A549 (cell line): ENCODE results near the gene FLVCR1. TPM values are rescaled to one million over a fixed set of nuclear protein-coding genes. Genes with fewer than 3 reads are reported as not detected.

Source experiments
- ATAC-seq, 2 experiments: fragments of 200-7000 bp in 1 of 2; fragments of >200 bp in 1 of 2; cut with Nextera tagmentation in 1 of 2; cut with Tn5 transposase in 1 of 2; 3 replicates each; pipeline versions ENCODE4 v1.8.0 to v1.9.1; 2018 to 2020; ENCODE audit warnings: mild to moderate bottlenecking in 1 of 2, moderate library complexity in 1 of 2
- CTCF ChIA-PET: fragments of 300-600 bp; sonication (Branson Sonifier 250); formaldehyde crosslinking; extraction: SDS; loops from one replicate; lab custom pipeline; 2021; ENCODE audit warnings: antibody characterized with exemption, inconsistent platforms; lab: Yijun Ruan, JAX
- POLR2A ChIA-PET: fragments of 350-600 bp; formaldehyde crosslinking; extraction: SDS; loops from one replicate; lab custom pipeline; 2021; ENCODE audit warnings: antibody characterized with exemption, inconsistent platforms; lab: Yijun Ruan, JAX
- DNase-seq, 2 experiments: peaks; one replicate each; pipeline versions ENCODE4 v3.0.0 to v3.0.0-alpha.2; 2011 to 2016; ENCODE audit warnings: low read depth in 1 of 2, low spot score in 1 of 2
- FAIRE-seq: peaks from 2 replicates; lab custom pipeline; 2011; peaks lifted over from hg19 to GRCh38; lab: Jason Lieb, UNC
- H3K27ac ChIP-seq, 2 experiments: fragments of >200 bp; sonication (Bioruptor Twin); formaldehyde crosslinking; 3 replicates each; pipeline ENCODE4 v1.5.1; 2016 to 2017
- H3K4me1 ChIP-seq: fragments of >200 bp; sonication (Bioruptor Twin); formaldehyde crosslinking; 3 replicates; pipeline ENCODE4 v1.6.1; 2016
- H3K4me2 ChIP-seq: fragments of >200 bp; sonication (Bioruptor Twin); formaldehyde crosslinking; 3 replicates; pipeline ENCODE4 v1.6.1; 2016
- H3K4me3 ChIP-seq: fragments of >200 bp; sonication (Bioruptor Twin); formaldehyde crosslinking; 3 replicates; pipeline ENCODE4 v1.5.1; 2016
- H3K9me3 ChIP-seq: fragments of >200 bp; sonication (Bioruptor Twin); formaldehyde crosslinking; 3 replicates; pipeline ENCODE4 v1.6.1; 2016
- CBX2 ChIP-seq: fragments of 200-600 bp; sonication (generic); IDR thresholded peaks from 2 replicates; pipeline ENCODE4 v1.6.1; 2016; ENCODE audit warnings: low read depth, mild to moderate bottlenecking, borderline replicate concordance
- CEBPB ChIP-seq, 2 experiments: fragments of >200 bp in 1 of 2; sonication (Bioruptor Twin) in 1 of 2; formaldehyde crosslinking in 1 of 2; IDR thresholded peaks; 2 replicates each; pipeline ENCODE4 v1.6.1; 2012 to 2016
- EHMT2 ChIP-seq: fragments of 200-600 bp; sonication (generic); IDR thresholded peaks from 2 replicates; pipeline ENCODE4 v1.6.1; 2016; ENCODE audit warnings: antibody characterized with exemption, low read depth, mild to moderate bottlenecking, moderate library complexity
- FOSB ChIP-seq: fragments of 250-450 bp; sonication (Bioruptor Pico); IDR thresholded peaks from 2 replicates; pipeline ENCODE4 v1.5.0; 2020; ENCODE audit warnings: mild to moderate bottlenecking, moderate library complexity
- FOSL2 ChIP-seq, 2 experiments: fragments of 450-650 bp in 1 of 2; fragments of >200 bp in 1 of 2; sonication (Bioruptor Twin) in 1 of 2; formaldehyde crosslinking; IDR thresholded peaks; 2 replicates each; pipeline versions ENCODE4 v1.5.0 to v1.6.1; 2016 to 2020; ENCODE audit warnings: mild to moderate bottlenecking in 1 of 2, moderate library complexity in 1 of 2
- HEYL ChIP-seq: fragments of 250-450 bp; sonication (Bioruptor Pico); IDR thresholded peaks from 2 replicates; pipeline ENCODE4 v1.8.0; 2021; ENCODE audit warnings: mild to moderate bottlenecking, moderate library complexity
- HOXB13 ChIP-seq: fragments of 250-450 bp; sonication (Bioruptor Pico); IDR thresholded peaks from 2 replicates; pipeline ENCODE4 v1.5.0; 2020; ENCODE audit warnings: low read depth, mild to moderate bottlenecking, moderate library complexity
- KDM5A ChIP-seq: fragments of 200-600 bp; sonication (generic); IDR thresholded peaks from 2 replicates; pipeline ENCODE4 v1.6.1; 2016; ENCODE audit warnings: antibody characterized with exemption, mild to moderate bottlenecking
- MAFK ChIP-seq: fragments of 450-650 bp; IDR thresholded peaks from 2 replicates; pipeline ENCODE4 v1.6.1; 2014; ENCODE audit not compliant: partially characterized antibody
- MAX ChIP-seq: IDR thresholded peaks from 2 replicates; pipeline ENCODE4 v1.6.1; 2012
- MYC ChIP-seq: IDR thresholded peaks from 2 replicates; pipeline ENCODE4 v1.6.1; 2012; ENCODE audit warnings: mild to moderate bottlenecking, inconsistent platforms, low read length, improper control_type of control experiment, borderline replicate concordance
- PBX3 ChIP-seq: IDR thresholded peaks from 2 replicates; pipeline ENCODE4 v1.6.1; 2012
- POLR2A ChIP-seq: IDR thresholded peaks from 2 replicates; pipeline ENCODE4 v1.6.1; 2012; ENCODE audit warnings: mild to moderate bottlenecking, low read length
- RARB ChIP-seq: fragments of 250-450 bp; sonication (Bioruptor Pico); IDR thresholded peaks from 2 replicates; pipeline ENCODE4 v1.8.0; 2021; ENCODE audit warnings: mild to moderate bottlenecking, moderate library complexity
- RCOR1 ChIP-seq: fragments of 150-350 bp; IDR thresholded peaks from 2 replicates; pipeline ENCODE4 v1.6.1; 2014; ENCODE audit warnings: antibody characterized with exemption, low read length, low read depth
- REST ChIP-seq: fragments of 200-600 bp; sonication (generic); IDR thresholded peaks from 2 replicates; pipeline ENCODE4 v1.6.1; 2016; ENCODE audit warnings: antibody characterized with exemption, mild to moderate bottlenecking, moderate library complexity
- RFX5 ChIP-seq: fragments of 450-650 bp; IDR thresholded peaks from 2 replicates; pipeline ENCODE4 v1.7.1; 2014; ENCODE audit warnings: antibody characterized with exemption, mild to moderate bottlenecking, moderate library complexity
- SMC3 ChIP-seq: fragments of >200 bp; sonication (Bioruptor Twin); formaldehyde crosslinking; IDR thresholded peaks from 3 replicates; pipeline ENCODE4 v1.6.1; 2018; ENCODE audit warnings: inconsistent platforms
- TP53 ChIP-seq: fragments of 250-450 bp; sonication (Bioruptor Pico); IDR thresholded peaks from 2 replicates; pipeline ENCODE4 v1.5.0; 2021; ENCODE audit warnings: mild to moderate bottlenecking, moderate library complexity
- ZC3H11A ChIP-seq: fragments of 450-650 bp; IDR thresholded peaks from 2 replicates; pipeline ENCODE4 v1.6.1; 2014; ENCODE audit warnings: antibody characterized with exemption, mild to moderate bottlenecking
- ZNF302 ChIP-seq: fragments of 250-450 bp; sonication (Bioruptor Pico); IDR thresholded peaks from 2 replicates; pipeline ENCODE4 v1.9.0; 2021; ENCODE audit warnings: inconsistent platforms, mild to moderate bottlenecking, moderate library complexity
- WGBS: methylation state at CpG from one replicate; pipeline ENCODE4 v1.1.6; 2017; ENCODE audit errors: missing lambda C conversion rate; 5-methylcytosine and 5-hydroxymethylcytosine counted together
- polyA plus RNA-seq, 4 experiments: library from polyadenylated mRNA; depleted of rRNA in 3 of 4; stranded (reverse); fragments of >200 nt; fragmentation: RNase III in 1 of 4; extraction: RNeasy Plus Mini Kit Qiagen cat#74134 plus additional on column Dnase treatment in 1 of 4; gene quantifications; 2 replicates in 3 of 4; 3 replicates in 1 of 4; pipeline ENCODE4 v1.2.3, GENCODE V29; 2011 to 2017
- TF ChIP-seq, protein P1 (sequence below): fragments of 250-450 bp; sonication (Bioruptor Pico); IDR thresholded peaks from 2 replicates; pipeline ENCODE4 v1.5.0; 2020; ENCODE audit warnings: low read depth, mild to moderate bottlenecking, moderate library complexity

Gene FLVCR1
- polyA plus RNA-seq, 2 of the 4 experiments (the other 2 are of a cell fraction) = 14.9 to 15.4 TPM

- no peak for FAIRE-seq
- Histone ChIP-seq H3K9me3 (no peaks in the 10 kb centered on the region), H3K27ac (no peak overlapping the region)
- POLR2A ChIA-PET = no interaction called here
- ATAC-seq = no peak
- TF ChIP-seq MAX (no peak), RCOR1 (no peak), RFX5 (no peak), FOSL2 (IDR thresholded peaks at IDR 0.05) (no peak), FOSL2 (CRISPR knock-in tag; IDR thresholded peaks at IDR 0.05) (no peak), HEYL (CRISPR knock-in tag) (no peak), HOXB13 (CRISPR knock-in tag) (no peak), CBX2 (no peak), ZC3H11A (no peak), ZNF302 (no peak), POLR2A (no peak), RARB (CRISPR knock-in tag) (no peak), REST (no peak), KDM5A (no peak), PBX3 (no peak)
- TF ChIP-seq, all 56 proteins: peak for 0
- 94% methylated on average over 1 of the region's 1 CpG for WGBS
- Histone ChIP-seq H3K4me1 (peaks cover 11% of the 10 kb centered on the region; the same call in 1 of the 3 replicates), H3K4me3 (no peak overlapping the region), H3K4me2 (no peak overlapping the region)
- CTCF ChIA-PET = no interaction called here
- DNase-seq = no peak
Observed at GRCh38 chr1:212867192-212867591, 9.1 kb downstream of the FLVCR1 start.

- Histone ChIP-seq H3K4me2 (no peak overlapping the region), H3K4me1 (no peaks in the 10 kb centered on the region), H3K9me3 (no peaks in the 10 kb centered on the region), H3K4me3 (no peak overlapping the region), H3K27ac (no peak overlapping the region)
- CTCF ChIA-PET = interaction anchor here (1.5 kb wide), 1 partner anchor 207 kb away, joined by 4 read pairs; no protein-coding TSS in a partner anchor
- TF ChIP-seq MAFK (no peak), CEBPB (IDR thresholded peaks at IDR 0.05) (no peak), SMC3 (no peak), EHMT2 (no peak), FOSB (no peak), ZNF302 (no peak), ZC3H11A (no peak), TP53 (CRISPR knock-in tag) (no peak), MYC (no peak)
- TF ChIP-seq, protein P1, sequence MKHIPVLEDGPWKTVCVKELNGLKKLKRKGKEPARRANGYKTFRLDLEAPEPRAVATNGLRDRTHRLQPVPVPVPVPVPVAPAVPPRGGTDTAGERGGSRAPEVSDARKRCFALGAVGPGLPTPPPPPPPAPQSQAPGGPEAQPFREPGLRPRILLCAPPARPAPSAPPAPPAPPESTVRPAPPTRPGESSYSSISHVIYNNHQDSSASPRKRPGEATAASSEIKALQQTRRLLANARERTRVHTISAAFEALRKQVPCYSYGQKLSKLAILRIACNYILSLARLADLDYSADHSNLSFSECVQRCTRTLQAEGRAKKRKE (CRISPR knock-in tag) = no peak
- 96% methylated on average over 1 of the region's 1 CpG for WGBS
- no peak for FAIRE-seq
- DNase-seq = no peak
- ATAC-seq = no peak
- POLR2A ChIA-PET = no interaction called here
Observed at GRCh38 chr1:212871976-212872375, 13.9 kb downstream of the FLVCR1 start.
